GM12891 (cell line): ENCODE measurements around the gene ADI1.

Experiments used
- PAX5 ChIP-seq: IDR thresholded peaks from 2 replicates; pipeline ENCODE4 v1.6.1; 2011; ENCODE audit warnings: low read length, moderate library complexity, mild to moderate bottlenecking; ENCODE audit not compliant: insufficient read depth, severe bottlenecking
- POLR2A ChIP-seq: IDR thresholded peaks from 2 replicates; pipeline ENCODE4 v1.6.1; 2011; ENCODE audit warnings: low read depth, low read length, control low read depth
- POLR2AphosphoS5 ChIP-seq: IDR thresholded peaks from 2 replicates; pipeline ENCODE4 v1.6.1; 2011; ENCODE audit warnings: low read depth, low read length, control low read depth
- POU2F2 ChIP-seq: IDR thresholded peaks from 2 replicates; pipeline ENCODE4 v1.6.1; 2011; ENCODE audit warnings: low read depth, mild to moderate bottlenecking, control low read depth, low read length, moderate library complexity
- SPI1 ChIP-seq: IDR thresholded peaks from 2 replicates; pipeline ENCODE4 v1.6.1; 2011; ENCODE audit warnings: low read depth, low read length, control low read depth
- TAF1 ChIP-seq: IDR thresholded peaks from 2 replicates; pipeline ENCODE4 v1.6.1; 2011; ENCODE audit warnings: low read depth, low read length, control low read depth

DNA sequence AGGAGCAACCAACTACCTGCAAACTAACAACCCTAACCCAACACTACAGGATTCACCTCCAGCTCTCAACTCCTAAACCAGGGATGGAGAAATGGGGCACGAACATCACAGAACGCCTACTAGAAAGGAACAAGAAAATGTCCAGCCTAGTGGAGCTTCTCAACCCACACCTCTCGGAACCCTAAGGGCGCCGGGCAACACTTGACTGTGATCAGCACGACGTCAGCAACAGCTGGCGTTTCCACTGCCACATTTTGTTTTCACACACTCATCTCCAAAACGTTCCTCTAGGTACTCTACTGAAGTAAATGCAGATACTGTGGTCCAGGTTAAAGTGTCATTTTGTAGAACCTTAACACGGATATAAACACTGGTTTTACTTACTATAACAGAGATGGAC is 34.6 kb upstream of the ADI1 start:
- TF ChIP-seq POLR2A (no peak), POU2F2 (no peak), POLR2AphosphoS5 (no peak), SPI1 (no peak), PAX5 (no peak), TAF1 (no peak)
